ENCODE measurements around the gene EDDM13. TPM values are rescaled to one million over a fixed set of nuclear protein-coding genes. Genes with fewer than 3 reads are reported as not detected.
"Not testable (repeated sequence)": the region's sequence is repeated elsewhere in the genome, so short reads cannot be mapped to it uniquely, and the experiment has no call there.

Gene EDDM13, protein sequence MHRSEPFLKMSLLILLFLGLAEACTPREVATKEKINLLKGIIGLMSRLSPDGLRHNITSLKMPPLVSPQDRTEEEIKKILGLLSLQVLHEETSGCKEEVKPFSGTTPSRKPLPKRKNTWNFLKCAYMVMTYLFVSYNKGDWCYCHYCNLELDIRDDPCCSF
- total RNA-seq, result not detected

DNA sequence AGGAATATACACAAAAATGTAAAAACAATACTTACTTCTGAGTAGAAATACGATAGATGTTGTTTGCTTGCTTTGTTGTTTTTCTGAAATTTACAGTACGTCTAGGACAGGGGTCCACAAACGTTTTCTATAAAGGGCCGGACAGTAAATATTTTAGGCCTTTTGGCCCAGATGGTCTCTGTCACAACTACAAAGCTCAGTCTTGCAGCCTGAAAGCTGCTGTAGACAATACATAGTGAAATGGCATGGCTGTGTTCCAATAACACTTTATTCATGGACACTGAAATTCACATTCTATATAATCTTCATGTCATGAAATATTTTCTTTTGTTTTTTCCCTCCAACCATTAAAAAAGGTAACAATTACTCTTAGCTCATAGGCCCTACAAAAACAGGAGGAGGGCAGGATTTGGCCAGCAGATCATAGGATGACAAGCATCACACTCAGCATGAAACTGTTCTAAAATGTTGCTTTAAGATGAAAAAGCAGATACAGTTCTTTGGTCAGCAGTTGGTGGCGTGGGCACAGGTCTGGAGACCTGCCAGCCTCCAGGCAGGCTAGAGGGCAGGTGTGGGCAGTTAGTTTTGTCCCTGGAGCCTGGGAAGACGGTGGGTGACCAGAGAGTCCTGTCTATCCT, at the start of gene EDDM13:
TSS of gene EDDM13 (plus strand) at position 588 of the 638 bp plus-strand sequence. CDS start 87 bp downstream, outside the sequence.
- no peak for FAIRE-seq
- no peak for DNase-seq (ENCODE audit: low spot score in 2 of 2)

GRCh38 chr19:56222901-56223300, 49.6 kb upstream of the EDDM13 start:
- no peak for FAIRE-seq
- DNase-seq (ENCODE audit: low spot score in 2 of 2), result no peak

DNA sequence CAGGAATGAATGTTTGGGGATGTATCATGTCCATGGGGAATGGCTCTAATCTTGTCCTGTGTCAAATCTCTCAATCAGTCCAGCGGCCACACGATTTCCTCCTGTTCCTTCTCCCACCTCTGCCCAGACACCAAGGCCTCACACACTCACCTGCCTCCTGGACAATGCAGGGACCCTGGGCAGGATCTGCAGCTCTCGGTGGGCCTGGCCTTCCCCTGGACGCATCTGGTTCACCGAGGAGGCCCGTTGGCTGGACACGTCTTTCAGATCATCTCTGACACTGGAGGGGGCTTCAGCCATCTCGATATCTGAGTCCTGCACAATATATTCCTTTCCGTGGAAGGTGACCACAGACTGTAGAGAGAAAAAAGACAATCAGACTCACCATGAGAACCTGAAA, 49.1 kb upstream of the EDDM13 start:
- FAIRE-seq (no peak), DNase-seq (ENCODE audit: low spot score in 2 of 2) (no peak)

GRCh38 chr19:56245121-56245740, 27.3 kb upstream of the EDDM13 start:
- DNase-seq (ENCODE audit: low spot score in 2 of 2) (no peak), FAIRE-seq (no peak)

- DNase-seq (ENCODE audit: low spot score in 2 of 2); FAIRE-seq: not testable (repeated sequence)
Measured at GRCh38 chr19:56245764-56246163, 26.8 kb upstream of the EDDM13 start.

DNA sequence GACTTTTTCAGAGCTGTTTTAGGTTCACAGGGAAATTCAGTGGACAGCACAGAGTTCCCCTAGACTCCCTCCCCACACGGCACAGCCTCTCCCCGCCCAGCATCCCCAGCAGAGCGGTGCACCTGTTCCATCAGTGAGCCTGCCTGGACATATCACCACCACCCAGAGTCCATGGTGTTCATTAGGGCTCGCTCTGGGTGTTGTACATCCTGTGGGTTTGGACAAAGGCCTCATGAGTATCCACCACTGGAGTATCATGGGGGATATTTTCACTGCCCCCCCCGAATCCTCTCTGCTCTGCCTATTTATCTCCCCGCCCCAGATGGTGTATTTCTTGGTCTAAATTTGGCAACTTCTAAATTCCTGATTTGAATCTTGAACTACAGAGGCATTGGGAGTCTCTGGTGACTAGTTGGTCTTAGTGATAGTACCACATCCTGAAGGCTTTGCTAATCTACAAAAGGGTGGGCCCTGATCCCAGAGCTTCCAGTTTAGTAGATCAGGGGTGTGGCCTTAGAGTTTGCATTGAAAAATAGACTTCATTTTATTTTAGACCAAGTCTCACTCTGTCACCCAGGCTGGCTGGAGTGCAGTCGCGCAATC, 23.7 kb upstream of the EDDM13 start:
- DNase-seq (ENCODE audit: low spot score in 2 of 2); FAIRE-seq: not testable (repeated sequence)

GRCh38 chr19:56252699-56253422, 19.7 kb upstream of the EDDM13 start:
- peak in 1 of 2 donors; percentile 34 for DNase-seq (ENCODE audit: low spot score in 2 of 2)
- FAIRE-seq, result no peak

DNA sequence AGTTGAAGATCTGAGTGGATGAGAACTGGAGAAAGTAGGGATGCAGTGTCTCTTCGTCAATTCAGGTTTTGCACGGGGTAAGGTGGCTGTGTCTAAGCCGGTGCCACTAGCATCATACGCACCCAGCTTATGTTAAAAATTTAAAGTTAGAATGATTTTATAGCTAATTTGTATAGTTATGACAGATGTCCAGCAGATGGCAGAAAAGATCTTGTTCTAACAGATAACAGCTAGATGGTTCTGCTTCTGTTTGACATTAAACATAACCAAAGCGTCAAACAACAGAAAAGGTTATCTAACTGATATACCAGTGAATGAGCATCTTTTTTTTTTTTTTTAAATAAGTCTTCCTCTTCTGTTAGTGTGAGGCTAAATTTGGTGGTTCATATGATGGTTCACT, 18.8 kb upstream of the EDDM13 start:
- peak; percentile 25 to 58 for DNase-seq (ENCODE audit: low spot score in 2 of 2)
- FAIRE-seq, result no peak

DNA sequence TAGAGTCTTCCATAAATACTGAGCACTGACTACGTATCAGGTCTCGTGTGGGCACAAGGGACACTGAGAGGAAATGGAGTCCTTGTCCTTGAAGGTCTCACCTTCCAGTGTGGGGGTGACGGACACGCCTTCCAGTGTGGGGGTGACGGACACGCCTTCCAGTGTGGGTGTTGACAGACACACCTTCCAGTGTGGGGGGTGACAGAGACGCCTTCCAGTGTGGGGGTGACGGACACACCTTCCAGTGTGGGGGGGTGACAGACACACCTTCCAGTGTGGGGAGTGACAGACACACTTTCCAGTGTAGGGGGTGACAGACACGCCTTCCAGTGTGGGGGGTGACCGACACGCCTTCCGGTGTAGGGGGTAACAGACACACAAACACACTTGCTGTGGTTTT, 14.3 kb upstream of the EDDM13 start:
- DNase-seq (ENCODE audit: low spot score in 2 of 2), result no peak
- FAIRE-seq, result no peak

GRCh38 chr19:56261145-56261544, 11.4 kb upstream of the EDDM13 start:
- no peak for FAIRE-seq
- no peak for DNase-seq (ENCODE audit: low spot score in 2 of 2)

DNA sequence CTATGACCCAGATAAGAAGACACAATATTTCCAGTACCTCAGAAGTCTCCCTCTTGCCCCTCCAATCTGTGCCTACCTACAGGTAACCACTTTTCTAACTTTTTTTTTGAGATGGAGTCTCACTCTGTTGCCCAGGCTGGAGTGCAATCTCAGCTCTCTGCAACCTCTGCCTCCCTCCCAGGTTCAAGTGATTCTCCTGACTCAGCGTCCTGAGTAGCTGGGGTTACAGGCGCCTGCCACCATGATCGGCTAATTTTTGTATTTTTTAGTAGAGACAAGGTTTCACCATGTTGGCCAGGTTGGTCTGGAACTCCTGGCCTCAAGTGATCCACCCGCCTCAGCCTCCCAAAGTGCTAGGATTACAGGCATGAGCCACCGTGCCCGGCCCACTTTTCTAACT, 10.6 kb upstream of the EDDM13 start:
- not testable (repeated sequence) for DNase-seq (ENCODE audit: low spot score in 2 of 2); FAIRE-seq

- DNase-seq (ENCODE audit: low spot score in 2 of 2), result no peak
- FAIRE-seq, result no peak
Measured at GRCh38 chr19:56263319-56263718, 9.2 kb upstream of the EDDM13 start.

- no peak for FAIRE-seq
- DNase-seq (ENCODE audit: low spot score in 2 of 2), result no peak
Measured at GRCh38 chr19:56266051-56266450, 6.5 kb upstream of the EDDM13 start.

- no peak for FAIRE-seq
- no peak for DNase-seq (ENCODE audit: low spot score in 2 of 2)
Measured at GRCh38 chr19:56269348-56269747, 3.2 kb upstream of the EDDM13 start.

DNA sequence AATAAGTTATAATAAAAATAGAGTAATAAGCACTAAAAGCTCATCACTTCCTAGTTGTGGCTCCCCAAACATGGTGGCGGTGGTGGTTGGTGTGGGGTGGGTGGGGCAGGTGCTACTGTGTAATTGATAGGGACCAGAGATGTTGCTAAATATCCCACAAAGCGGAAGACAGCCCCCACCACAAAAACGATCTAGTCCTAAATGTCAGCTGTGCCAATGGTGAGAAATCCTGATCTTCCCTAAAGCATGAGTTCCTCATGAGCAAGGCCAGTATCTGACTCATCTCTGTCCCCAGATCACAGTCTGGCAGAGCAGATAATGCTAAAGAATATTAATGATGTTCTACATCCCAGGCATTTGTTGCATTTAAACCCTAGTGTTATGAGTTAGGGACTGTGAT, 1.9 kb upstream of the EDDM13 start:
- DNase-seq (ENCODE audit: low spot score in 2 of 2) (no peak), FAIRE-seq (no peak)

DNA sequence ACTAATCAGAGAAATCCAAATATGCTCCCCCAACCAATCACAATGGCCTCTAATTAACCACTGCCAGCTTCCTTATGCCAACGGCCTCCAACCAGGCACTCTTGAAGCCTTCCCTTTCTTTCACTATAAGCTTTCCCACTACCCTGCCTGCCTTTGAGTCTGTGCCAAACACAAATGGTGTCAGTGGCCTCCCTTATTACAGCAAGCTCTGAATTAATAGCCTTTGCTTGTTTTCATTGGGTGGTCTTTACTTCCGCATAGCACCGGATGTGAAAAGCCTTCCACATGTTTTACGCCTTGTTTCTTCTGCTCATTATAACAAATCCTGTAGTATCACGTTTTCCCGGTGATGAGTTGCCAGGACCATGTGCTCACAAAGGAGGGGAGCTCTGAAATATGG, 1.4 kb upstream of the EDDM13 start:
- FAIRE-seq (no peak), DNase-seq (ENCODE audit: low spot score in 2 of 2) (no peak)

DNA sequence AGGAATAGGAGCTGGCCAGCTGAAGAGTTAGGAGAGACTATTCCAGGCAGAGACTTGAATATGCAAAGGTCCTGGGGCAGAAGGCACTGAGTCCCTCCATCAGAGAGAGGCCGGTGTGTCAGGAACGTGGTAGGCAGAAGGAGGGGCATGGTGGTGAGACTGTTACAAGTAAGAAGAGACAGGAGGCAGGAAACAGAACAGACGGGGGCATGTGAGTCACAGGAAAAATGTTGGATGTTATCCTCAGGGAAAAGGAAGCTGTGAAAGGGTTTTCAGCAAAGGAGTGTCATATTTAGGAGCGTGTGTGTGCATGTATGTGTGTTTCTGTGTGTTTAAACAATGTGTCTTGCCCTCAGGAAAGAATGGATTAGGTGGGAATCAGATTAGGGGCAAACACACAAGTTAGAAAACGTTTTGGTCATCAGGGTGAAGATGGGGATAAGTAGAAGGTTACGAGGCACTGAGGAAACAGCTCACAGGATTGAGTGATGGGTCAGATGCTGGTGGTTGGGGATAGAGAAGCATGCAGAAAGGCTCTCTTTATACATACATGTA, 1.1 kb downstream of the EDDM13 start:
- no peak for FAIRE-seq
- DNase-seq (ENCODE audit: low spot score in 2 of 2), result no peak

DNA sequence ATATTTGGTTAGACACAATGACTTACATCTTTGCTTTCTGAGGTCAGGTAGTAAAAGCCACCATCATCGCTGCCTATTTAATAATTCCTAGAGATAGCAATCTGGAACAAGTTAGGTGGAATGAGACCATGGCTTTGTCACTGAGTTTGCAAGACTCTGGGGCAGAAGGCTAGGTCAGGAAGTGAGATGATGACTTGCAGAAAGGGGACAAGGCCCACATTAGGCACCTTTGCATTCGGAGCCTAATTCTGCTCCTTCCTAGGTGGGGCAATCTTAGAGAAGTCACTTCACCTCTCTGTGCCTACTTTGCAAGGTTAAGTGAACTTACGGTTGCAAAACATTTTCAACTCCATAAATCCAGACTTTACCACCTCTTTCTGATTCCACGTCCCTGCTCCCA, 10.3 kb downstream of the EDDM13 start:
- DNase-seq (ENCODE audit: low spot score in 2 of 2), result no peak
- no peak for FAIRE-seq

DNA sequence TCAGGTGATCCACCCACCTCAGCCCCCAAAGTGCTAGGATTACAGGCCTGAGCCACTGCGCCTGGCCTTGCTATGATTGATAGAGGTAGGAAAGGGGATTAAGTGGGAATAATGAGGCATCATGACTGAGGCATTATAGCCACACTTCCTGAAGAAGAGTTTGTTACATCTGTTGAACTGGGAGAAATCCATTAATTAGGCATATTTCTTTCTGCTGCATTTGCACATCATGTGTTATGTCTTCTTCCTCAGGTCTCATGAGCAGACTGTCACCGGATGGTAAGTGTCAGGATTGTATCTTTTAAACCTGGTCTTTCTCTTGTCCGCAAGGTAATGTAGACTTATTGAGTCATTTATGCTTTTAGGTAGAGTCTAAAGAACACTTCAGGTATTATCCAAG, 12.2 kb downstream of the EDDM13 start:
- no peak for DNase-seq (ENCODE audit: low spot score in 2 of 2)
- no peak for FAIRE-seq

DNA sequence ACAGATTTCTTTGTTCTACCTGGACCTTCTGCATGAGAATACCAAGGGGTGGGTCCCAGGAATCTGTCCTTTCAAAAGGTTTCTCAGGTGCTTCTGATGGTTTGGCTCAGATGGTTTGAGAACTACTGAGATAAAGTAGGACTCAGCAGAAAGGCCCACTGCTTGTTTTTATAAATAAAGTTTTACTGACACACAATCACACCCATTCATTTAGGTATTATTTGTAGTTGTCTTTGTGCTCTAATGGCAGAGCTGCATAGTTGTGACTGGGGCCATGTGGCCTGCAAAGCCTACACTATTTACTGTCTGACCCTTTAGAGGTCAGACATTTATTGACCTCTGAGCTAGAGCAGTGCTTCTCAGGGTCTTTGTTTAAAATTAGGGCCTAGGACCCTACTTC, 17.6 kb downstream of the EDDM13 start:
- no peak for FAIRE-seq
- no peak for DNase-seq (ENCODE audit: low spot score in 2 of 2)

DNA sequence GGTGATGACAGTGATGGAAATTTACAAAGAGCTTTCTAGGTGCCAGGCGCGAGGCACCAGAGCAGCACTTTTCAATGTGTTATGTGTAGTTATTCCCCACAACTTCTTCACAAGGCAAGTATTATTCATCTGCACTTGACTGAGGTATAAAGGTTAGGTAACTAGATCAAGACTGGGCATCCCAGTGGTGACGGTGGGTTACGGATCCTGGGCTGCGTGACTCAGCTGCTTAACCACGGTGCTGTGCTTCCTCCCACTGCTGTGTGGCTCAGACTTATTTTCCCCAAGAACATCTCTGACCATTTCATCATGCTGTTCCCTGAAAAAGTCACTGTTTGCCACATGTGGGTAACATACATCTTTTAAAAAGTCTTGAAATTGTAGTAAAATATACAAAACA, 19.3 kb downstream of the EDDM13 start:
- no peak for FAIRE-seq

More for the DNA sequence above, 19.3 kb downstream of the EDDM13 start:
- DNase-seq (ENCODE audit: low spot score in 2 of 2), result no peak
